ENCODE results near the gene NCMAP.

DNA sequence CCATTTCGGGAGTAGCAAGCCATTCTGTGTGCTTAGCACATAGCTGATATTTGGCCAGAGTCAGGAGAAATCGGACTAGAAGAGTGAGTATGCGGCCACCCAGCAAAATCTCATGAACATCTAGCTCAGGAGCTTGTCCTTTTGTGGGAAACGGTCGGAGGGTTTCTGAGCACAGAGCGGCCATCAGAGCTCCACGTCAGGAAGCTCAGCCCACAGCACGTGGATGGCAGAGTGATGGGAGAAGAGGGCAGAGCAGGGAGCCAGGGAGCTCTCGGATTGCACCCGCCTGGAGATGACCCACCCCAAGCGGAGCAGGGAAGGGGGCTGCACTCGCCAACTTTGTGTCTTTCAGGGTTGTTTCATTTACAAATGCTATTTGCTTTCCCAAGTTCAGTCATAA, 39.4 kb upstream of the NCMAP start:
- TF ChIP-seq, protein P1, sequence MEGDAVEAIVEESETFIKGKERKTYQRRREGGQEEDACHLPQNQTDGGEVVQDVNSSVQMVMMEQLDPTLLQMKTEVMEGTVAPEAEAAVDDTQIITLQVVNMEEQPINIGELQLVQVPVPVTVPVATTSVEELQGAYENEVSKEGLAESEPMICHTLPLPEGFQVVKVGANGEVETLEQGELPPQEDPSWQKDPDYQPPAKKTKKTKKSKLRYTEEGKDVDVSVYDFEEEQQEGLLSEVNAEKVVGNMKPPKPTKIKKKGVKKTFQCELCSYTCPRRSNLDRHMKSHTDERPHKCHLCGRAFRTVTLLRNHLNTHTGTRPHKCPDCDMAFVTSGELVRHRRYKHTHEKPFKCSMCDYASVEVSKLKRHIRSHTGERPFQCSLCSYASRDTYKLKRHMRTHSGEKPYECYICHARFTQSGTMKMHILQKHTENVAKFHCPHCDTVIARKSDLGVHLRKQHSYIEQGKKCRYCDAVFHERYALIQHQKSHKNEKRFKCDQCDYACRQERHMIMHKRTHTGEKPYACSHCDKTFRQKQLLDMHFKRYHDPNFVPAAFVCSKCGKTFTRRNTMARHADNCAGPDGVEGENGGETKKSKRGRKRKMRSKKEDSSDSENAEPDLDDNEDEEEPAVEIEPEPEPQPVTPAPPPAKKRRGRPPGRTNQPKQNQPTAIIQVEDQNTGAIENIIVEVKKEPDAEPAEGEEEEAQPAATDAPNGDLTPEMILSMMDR (IDR thresholded peaks at IDR 0.05): no peak
- TF ChIP-seq POLR2A (IDR thresholded peaks at IDR 0.05): no peak
